ENCODE measurements around the gene CAPN7. TPM values are rescaled to one million over a fixed set of nuclear protein-coding genes. Genes with fewer than 3 reads are reported as not detected.

CAPN7 gene
- total and polyA plus RNA-seq, 2 donors (not counting 1 experiment from before 2014, with no cell fraction given) = 40.4 to 85.9 TPM

DNA sequence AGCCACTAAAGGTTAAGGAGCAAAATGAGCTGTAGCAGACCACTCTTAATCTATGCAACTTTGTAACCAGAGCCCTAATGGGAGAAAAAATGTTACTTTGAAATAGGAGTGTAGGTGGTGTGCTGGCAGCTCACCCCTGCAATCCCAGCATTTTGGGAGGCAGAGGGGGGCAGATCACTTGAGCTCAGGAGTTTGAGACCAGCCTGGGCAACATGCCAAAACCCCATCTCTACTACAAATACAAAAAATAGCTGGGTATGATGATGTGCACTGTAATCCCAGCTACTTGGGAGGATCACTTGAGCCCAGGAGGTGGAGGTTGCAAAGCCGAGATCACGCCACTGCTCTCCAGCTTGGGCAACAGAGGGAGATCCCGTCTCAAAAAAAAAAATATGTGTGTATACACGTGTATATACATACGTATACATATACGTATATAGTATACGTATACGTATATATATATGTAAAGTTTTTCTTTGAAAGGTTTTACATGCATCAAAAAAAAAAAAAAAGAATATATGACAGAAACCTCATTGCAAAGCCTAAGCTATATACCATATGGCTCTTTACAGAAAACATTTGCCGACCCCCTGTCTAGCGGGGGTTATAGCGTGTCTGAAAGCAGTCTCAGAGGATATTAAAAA is 15.7 kb downstream of the CAPN7 start:
- H3K4me1 Mint-ChIP-seq = peaks cover 17% of the 10 kb centered on the region
- WGBS (ENCODE audit: insufficient coverage) = 100% methylated on average over 2 of the region's 11 CpGs
- TF ChIP-seq, protein P1, sequence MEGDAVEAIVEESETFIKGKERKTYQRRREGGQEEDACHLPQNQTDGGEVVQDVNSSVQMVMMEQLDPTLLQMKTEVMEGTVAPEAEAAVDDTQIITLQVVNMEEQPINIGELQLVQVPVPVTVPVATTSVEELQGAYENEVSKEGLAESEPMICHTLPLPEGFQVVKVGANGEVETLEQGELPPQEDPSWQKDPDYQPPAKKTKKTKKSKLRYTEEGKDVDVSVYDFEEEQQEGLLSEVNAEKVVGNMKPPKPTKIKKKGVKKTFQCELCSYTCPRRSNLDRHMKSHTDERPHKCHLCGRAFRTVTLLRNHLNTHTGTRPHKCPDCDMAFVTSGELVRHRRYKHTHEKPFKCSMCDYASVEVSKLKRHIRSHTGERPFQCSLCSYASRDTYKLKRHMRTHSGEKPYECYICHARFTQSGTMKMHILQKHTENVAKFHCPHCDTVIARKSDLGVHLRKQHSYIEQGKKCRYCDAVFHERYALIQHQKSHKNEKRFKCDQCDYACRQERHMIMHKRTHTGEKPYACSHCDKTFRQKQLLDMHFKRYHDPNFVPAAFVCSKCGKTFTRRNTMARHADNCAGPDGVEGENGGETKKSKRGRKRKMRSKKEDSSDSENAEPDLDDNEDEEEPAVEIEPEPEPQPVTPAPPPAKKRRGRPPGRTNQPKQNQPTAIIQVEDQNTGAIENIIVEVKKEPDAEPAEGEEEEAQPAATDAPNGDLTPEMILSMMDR (IDR thresholded peaks at IDR 0.05) = no peak
- TF ChIP-seq EZH2 (IDR thresholded peaks at IDR 0.05; ENCODE audit: borderline replicate concordance, insufficient read depth, low read depth, low read length, poor library complexity, severe bottlenecking) = no peak
- Histone ChIP-seq H3K27ac (ENCODE audit: low read length in 2 of 2) (no peak overlapping the region), H3K9me3 (ENCODE audit: control extremely low read depth in 1 of 3, control insufficient read depth in 2 of 3, insufficient read depth in 1 of 3, low read length in 2 of 3) (no peaks in the 10 kb centered on the region), H3K4me2 (replicated peaks; ENCODE audit: low read depth, low read length, poor library complexity, severe bottlenecking) (no peak overlapping the region), H3K4me3 (ENCODE audit: control extremely low read depth in 1 of 5, extremely low read depth in 1 of 5, insufficient read depth in 1 of 5, low read depth in 2 of 5, low read length in 4 of 5) (no peak overlapping the region), H3K79me2 (ENCODE audit: control insufficient read depth, insufficient read depth, low read length) (peaks cover 17% of the 10 kb centered on the region), H3K36me3 (replicated peaks in 1 of 2; ENCODE audit: control extremely low read depth in 1 of 2, control insufficient read depth in 1 of 2, extremely low read depth in 1 of 2, insufficient read depth in 2 of 2, low read length in 1 of 2) (peaks cover 5 to 50% of the 10 kb centered on the region in 2 experiments), H3K9ac (ENCODE audit: low read length) (no peak overlapping the region), H2AFZ (ENCODE audit: insufficient read depth, low read depth, low read length, poor library complexity, severe bottlenecking) (no peak overlapping the region), H3K27me3 (replicated peaks in 1 of 4; ENCODE audit: control extremely low read depth in 1 of 4, control insufficient read depth in 3 of 4, insufficient read depth in 4 of 4, low read length in 3 of 4) (no peaks in the 10 kb centered on the region), H4K20me1 (ENCODE audit: control insufficient read depth, insufficient read depth, low read length, poor library complexity, severe bottlenecking) (no peaks in the 10 kb centered on the region), H3K4me1 (ENCODE audit: control insufficient read depth in 2 of 2, insufficient read depth in 2 of 2, low read length in 2 of 2) (peaks cover 7 to 9% of the 10 kb centered on the region in 2 donors)
- no peak for ATAC-seq (ENCODE audit: low read depth)
- DNase-seq = no peak
- POLR2A ChIA-PET = no interaction called here
- intact Hi-C loops (cut with micrococcal nuclease) = no loop called here
- no peaks in the 10 kb centered on the region for H3K27me3 Mint-ChIP-seq
- CTCF ChIA-PET = interaction anchor here (0.6 to 2.6 kb wide), 9 partner anchors 17 to 184 kb away, joined by 3 to 15 read pairs (median 3); no protein-coding TSS in a partner anchor
- no peak overlapping the region for H3K4me3 Mint-ChIP-seq
- no peak overlapping the region for H3K27ac Mint-ChIP-seq
- no peaks in the 10 kb centered on the region for H3K9me3 Mint-ChIP-seq (ENCODE audit: insufficient read depth)
